GM19035 (cell line): ENCODE measurements around the gene DDX51.
"Not testable (repeated sequence)": the region's sequence is repeated elsewhere in the genome, so short reads cannot be mapped to it uniquely, and the experiment has no call there.

Source experiments
- ATAC-seq: cut with Tn5 transposase; IDR thresholded peaks from one replicate; pipeline ENCODE4 v1.9.1; 2021; ENCODE audit not compliant: unreplicated experiment

The DDX51 gene

DNA sequence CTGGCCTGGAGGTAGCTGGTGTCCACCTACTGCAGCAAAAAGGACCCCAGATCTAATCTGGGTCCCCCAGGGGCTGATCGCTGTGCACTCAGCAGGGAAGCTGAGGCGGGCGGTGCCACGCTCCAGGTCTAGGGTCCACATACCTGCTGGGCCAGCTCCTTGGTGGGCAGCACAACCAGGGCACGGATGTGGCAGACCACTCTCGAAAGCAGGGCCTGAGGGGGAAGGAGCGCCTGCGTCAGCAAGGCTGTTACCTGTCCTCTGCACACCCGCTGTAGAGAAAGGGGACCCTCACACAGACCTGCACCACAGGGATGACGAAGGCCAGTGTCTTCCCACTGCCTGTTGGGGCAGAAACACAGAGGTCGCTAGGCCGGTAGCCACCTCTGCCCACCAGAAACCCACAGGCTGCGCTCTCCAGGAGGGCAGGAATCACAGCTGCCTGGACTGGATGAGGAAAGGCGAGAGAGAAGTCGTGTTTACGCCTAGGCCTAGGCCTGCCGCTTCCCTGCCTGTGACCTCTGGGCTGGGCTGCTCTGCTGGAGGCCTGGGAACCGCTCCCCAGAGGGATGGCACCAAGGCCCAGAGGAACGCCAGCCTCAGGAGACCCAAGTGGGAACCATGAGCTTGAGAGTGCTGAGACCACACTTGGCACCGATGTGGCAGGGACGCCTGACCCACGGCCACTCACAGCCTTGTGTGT is 2.0 kb downstream of the DDX51 start:
- ATAC-seq = no peak

DNA sequence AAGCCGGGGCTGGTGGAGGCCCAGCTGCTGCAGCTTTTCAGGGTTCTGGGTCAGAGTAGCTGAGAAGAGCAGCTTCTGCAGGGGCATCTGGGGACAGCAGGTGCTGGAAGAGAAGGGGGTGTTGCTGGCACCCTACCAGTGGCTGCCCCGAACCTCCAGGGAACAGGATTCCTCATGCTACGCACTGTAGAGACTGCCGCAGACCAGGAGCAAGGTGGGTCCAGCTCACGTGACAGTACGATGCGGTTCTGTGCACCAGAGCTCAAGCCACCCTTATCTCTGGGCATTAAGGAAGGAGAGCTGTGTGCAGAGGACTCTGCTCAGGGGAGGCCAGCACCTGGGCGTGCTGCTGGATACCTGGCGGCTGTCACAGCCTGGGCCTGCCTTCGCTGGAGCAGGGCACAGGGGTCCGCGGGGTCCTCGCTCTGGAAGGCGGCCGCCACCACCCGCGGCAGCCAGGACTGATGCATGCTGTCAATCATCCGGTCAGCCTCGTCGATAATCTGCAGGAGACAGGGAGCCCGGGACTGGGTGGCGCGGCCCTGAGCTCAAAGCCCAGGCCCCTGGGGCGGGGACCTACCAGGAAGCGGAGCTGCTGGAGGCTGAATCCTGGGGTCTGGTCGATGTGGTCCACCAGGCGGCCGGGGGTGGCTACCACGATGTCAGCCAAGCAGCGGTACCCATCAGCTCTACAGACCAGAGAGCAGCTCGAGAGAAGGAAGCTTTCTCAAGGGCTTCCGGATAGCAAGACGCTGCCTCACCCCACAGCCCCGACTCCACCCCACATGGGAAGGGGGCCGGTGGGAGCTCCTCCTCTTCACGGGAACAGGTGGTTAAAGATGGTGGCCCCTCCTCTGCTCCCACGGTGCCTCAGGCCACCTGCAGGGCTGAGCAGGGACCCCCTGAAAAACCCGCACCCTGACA is 2.9 kb downstream of the DDX51 start:
- no peak for ATAC-seq

DNA sequence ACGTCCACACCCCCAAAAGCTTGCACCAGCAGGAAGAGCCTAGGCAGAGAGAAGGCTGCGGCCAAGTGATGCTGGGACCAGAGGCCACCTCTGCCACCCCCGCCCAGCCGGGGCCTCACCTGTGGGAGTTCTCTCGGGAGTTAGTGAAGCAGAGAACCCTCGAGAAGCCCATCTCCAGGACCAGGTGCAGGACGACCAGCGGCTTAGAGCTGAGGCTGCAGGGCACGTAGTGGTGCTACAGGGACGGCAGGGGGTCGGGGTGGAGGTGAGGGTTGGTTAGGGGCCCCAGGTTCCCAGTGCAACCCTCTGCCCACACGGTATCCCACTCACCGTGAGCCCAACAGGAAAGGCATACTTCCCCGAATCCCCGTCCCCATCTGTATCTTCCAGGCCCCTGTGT is 3.6 kb downstream of the DDX51 start:
- ATAC-seq = no peak

DNA sequence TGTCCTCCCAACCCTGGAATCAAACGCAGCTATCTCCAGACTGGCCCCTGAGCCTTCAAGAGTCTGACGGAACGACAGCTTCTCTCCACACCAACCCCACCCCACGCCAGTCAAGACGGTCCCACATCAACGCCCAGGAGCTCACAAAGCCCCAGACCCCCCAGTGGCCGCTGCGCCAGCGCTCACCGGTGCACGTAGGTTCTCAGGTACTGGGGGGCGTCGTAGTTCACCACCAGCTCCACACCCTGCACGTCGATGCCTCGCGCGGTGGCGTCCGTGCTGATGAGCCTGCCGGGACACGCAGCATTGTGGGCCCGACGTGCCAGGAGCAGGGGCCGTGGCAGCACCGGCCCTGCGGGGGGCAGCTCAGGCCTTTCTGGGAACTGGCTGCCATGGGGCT is 4.2 kb downstream of the DDX51 start:
- ATAC-seq = no peak

DNA sequence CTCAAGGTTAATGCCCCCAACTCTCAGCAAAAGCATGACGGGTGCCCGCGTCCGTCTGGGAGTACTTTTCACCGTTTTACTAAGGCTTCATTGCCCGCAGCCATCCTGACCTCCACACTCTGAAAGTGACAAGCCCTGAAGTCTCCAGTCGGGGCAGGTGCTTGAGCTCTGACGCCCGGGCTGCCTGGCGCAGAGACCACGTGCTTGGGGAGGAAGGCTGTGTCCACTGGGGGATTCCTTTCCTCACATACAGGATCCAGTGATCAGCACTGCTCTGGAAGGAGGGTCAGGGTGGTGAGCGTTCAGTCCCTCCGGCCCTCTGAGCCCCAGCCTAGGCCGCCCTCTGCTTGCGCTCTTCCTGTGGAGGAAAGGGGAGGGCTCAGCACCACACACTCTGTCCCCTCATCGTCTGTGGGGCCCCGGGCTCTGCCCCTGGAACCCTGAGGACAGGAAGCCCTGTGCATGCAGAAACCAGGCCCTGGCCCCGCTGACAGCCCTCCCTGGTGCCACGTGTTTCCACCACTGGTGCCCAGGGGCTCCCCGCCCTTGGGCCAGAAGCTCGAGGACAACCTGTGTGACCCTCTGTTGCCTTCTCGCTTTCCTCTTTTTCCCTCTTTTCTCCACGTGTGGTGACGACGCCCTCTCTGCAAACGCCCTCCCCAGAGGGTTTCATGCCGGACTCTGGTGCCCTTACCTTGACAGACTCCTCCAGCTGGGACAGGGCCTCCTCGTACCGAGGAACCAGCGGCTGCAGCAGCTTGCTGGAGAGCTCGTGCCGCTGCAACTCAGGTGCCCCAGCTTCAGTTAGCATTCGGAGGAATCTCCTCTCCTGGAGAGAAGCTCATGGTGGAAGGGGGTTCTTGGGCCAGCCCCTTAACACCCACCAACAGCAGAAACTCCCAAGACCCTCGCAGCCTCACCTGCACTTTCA is 4.9 kb downstream of the DDX51 start:
- no peak for ATAC-seq

DNA sequence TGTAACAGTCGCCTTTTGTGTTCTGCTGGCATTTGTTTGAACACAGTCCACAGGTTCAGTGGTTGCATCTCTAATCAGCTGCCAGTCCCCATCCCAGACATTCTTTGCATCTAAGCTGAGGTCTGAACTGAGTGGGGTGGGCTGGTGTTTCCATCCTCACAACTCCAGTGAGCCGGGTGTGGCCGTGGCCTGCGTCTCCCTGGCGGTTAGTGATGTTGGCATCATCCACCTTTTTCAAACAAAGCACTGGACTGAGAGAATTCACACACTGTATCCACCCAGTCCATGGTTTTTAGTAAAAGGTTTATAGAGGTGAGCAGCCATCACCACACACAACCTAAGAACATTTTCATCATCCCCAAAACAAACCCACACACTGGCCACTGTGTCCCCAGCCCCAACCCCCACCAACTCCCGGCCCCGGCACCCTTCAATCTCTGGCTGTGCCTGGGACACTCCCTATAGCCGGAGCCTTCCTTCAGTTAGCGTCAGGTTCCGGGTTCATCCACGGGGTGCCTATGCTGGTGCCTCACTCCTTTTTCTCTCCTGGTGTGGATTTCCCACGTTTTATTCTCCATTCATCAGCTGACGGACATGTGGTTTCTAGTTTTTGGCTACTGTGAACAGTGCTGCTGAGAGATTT is 6.5 kb downstream of the DDX51 start:
- ATAC-seq = no peak

DNA sequence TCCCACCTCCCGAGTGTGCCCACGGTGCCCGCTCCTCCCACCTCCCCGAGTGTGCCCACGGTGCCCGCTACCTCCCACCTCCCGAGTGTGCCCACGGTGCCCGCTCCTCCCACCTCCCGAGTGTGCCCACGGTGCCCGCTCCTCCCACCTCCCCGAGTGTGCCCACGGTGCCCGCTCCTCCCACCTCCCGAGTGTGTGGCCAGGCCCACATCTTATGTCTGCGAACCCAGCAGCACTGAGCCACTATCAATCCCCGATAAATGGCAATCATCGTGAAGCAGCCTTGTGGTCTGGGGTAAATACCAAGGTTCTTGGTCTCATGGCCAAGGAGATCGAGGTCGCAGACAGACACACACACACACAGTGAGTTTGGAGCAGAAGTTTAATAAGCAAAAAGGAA is 7.9 kb downstream of the DDX51 start:
- not testable (repeated sequence) for ATAC-seq

DNA sequence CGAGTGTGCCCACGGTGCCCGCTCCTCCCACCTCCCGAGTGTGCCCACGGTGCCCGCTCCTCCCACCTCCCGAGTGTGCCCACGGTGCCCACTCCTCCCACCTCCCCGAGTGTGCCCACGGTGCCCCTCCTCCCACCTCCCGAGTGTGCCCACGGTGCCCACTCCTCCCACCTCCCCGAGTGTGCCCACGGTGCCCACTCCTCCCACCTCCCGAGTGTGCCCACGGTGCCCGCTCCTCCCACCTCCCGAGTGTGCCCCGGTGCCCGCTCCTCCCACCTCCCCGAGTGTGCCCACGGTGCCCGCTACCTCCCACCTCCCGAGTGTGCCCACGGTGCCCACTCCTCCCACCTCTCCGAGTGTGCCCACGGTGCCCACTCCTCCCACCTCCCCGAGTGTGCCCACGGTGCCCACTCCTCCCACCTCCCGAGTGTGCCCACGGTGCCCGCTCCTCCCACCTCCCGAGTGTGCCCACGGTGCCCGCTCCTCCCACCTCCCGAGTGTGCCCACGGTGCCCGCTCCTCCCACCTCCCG is 9.4 kb downstream of the DDX51 start:
- not testable (repeated sequence) for ATAC-seq

DNA sequence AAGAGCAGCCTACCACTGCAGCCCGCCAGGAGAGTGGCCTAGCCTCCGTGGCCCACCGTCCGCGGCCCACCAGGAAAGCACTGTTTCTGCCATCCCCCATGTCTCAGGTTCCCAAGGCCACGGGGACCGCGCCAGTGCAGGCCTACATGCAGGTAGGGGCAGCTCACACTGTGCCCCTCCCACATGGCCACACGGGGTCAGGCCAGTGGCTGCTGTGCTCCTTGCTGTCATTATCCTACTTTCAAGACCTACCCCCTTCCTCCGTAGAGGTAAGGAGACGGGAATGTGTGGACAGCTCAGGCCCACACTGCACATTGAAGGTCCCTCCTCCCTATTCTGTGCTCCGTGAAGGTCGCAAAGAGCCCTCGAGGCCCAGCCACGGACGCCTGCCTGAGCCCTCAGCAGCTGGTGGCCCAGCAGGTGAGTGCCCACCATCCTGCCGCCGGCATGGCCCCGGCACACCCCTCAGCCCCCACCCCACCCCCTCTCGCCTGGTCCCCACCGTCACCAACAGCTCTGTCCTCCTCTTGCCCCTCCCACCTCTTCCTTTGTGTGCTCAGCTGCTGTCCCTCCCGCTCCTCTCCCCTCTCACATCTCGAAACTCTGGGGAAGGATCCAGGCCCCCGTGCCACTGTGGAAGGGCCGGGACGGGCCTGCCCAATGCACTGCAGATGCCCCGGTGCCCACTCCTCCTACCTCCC is 10.0 kb downstream of the DDX51 start:
- ATAC-seq = no peak

DNA sequence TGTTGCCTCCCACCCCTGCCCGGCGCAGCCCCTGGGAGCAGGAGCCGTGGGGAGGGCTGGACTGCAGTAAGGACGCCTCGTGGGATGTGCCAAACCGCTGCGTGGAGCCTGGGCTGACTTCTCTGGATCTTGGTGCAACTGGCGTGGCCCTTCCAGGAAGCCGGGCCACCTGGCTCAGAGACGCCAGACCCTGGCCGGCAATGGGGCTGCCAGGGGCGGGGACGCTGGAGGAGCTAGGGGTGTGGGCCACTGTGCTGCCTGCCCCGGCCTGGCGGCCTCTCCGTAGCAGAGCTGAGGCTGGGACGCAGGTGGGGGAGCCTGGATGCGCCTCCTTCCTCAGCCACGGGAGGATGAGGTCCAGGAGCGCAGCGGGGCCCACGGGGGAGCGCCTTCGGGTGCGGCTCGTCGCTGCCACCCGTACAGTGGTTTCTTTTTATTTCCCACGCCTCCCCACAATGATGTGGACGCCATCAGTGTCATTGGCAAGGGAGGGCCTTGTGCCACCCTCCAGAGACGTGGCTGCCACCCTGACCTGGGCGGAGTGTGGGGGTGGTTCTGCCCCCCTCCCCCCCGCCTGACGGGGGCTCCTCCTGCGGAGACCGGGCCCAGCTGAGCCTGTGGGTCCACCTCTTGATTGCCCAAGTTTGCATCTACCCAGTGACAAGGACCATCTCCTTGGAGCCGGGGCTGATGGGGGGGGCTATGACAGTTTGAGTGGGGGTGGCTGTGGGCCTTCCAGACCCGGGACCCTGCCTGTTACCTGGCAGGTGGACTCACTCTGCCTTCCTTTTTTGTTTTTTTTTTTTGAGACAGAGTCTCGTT is 11.3 kb downstream of the DDX51 start:
- no peak for ATAC-seq

DNA sequence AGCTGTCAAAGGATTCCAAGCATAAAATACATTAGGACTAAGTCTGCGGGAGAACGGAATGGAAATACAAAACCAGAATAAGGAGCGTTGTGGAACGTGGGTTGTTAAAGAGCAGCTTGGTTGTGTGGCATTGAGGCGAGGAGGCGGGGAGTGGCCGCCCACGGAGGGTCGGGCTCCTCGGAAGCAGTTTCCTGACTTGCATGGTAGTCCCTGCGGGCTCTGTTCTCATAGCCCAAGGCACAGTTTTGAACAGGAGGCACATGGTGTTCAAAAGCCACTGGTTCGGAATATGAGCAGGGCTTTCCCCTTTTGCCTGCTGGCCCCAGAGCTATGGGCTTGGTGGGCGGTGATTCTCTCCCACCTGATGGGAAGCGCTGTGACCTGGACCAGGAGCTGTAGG is 12.2 kb downstream of the DDX51 start:
- no peak for ATAC-seq

DNA sequence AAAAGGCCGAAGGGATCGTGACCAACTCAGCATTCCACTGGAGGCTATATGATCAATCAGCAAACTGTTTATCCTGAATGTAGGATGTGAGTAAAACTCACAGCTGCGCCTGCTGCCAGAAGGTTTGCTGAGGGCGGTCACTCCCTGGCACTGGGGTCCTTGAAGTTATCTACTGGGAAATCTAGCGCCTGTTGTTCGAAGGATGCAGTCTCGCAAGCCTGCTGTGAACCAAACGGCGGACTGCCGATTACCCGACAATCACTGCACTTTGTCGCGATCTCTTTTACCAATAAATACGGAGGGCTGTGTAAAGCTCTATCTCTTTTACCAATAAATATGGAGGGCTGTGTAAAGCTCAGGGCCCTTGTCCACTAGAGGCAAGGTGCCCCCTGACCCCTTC is 12.9 kb downstream of the DDX51 start:
- ATAC-seq = no peak

DNA sequence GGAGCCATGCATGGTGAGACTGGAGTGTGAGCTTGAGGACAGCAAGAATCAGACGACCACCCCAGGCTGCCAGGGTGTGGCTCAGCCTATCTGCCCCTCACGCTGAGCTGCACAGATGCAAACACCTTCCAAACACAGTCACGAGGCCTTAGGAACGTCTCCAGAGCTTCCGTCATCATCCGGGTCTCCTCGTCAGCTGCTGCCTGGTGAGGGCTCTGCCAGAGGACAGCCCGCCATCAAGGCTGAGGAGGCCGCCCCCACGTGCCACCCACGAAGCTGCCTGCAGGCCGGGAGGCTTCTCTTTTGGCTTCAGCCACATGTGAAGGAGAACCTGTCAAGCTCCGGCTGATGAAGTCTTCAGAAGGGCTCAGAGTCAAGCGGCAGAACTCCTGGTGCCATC is 13.4 kb downstream of the DDX51 start:
- no peak for ATAC-seq

DNA sequence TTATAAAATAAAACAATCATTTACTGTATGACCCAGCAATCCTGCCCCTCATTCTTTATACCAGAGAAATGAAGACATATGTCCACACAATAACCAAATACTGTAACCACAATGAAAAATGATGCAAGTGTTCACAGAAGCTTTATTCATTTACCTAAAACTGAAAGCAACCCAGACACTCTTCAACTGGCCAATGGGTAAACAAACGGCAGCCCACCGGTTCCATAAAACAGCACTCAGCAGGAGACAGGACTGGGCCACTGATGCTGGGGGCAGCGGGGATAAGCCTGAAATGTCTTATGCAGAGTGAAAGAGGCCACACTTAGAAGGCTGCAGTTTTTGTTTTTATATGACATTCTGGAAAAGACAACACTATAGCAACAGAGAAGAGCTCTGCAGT is 15.1 kb downstream of the DDX51 start:
- no peak for ATAC-seq

DNA sequence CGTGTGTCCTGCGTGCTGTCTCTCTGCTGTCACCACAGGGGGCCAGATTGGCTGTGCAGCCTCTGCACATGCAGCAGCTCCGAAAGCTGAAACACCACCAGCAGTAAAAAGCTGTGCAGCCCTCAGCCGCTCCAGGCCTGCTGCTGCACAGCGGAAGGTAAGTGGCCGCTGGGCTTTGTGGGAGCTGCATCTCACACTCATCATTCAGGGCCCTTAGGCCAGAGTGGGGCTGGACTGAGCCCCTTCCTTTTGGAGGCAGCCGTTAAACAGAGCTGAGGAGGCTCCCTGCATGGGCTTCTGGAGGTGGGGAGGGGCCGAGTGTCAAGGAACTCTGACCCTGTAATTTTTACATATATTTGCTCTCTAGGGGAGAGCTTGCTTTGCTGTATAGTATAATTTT is 17.1 kb downstream of the DDX51 start:
- no peak for ATAC-seq

DNA sequence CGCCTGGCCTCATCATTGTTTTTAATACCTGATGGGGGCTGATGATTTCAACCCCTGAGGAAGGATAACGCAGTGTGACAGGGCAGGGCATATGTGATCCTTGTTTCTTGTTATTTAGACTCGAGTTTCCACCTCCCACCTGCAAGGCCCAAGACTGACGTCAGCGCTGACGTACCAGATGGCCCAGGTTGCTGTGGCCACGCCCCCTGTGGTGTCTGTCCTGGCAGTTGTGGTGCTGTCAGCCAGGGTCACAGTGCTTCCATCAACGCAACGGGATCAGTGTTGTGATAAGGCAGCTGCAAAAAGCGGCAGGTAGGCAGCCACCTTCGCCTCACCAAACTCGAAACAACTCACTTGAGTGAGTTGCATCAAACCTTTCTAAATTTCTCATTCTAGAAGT is 18.4 kb downstream of the DDX51 start:
- no peak for ATAC-seq

DNA sequence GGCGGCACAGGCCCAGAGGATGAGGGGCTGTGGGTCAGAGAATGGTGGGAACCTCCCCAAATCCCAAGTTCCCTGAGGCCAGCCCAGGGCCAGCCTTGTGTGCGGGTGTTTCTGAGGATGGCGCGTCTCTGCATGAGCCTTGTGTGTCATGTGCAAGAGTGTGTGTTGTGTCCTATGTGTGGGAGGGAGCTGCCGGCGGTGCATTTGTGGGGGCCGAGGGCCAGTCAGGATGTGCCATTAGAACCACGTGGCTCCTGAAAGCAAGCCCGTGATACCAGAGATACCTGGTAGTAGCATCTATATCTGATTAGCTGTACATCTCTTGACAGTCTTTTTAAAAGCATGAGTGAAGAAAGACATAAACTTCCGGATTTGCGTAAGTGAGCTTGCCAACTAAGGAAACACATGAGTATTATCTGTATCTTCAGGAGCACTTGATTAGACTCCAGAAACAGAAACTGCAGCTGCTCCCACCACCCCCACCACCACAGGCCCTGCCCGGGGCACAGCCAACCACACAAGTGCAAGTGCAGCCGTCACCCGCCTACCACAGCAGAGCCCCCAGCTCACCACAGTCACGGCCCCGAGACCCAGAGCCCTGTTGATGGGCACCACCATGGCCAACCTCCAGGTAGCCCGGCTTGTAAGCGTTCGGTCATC is 19.2 kb downstream of the DDX51 start:
- ATAC-seq = no peak

DNA sequence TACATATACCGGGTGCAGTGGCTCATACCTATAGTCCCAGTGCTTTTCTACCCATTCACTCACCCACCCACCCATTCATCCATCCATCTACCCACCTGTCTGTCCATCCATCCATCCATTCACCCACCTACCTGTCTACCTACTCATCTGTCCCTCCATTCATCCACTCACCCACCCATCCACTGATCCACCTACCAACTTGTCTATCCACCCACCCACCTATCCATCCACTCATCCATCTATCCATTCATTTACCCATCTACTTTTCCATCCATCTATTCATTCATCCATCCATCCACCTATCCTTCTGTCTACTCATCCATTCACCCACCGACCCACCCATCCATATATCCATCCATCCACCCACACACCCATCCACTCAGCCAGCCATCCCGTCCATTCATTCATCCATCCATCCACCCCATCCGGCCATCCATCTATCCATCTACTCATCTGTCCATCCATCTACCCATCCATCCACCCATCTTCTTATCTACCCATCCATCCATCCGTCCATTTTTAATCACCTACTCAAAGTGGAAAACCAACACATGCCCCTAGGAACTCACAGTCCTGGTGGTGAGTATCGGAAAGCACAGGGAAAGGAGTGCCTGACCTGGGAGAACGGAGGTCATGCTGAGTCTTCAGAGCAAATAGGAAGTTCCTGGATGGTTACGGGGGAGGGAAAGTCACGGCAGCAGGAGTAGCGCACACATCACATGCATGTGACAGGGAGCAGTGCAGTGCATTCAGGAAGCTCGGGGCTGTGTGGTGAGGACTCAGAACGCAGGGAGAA is 20.0 kb downstream of the DDX51 start:
- no peak for ATAC-seq
